IMR-90 (cell line): ENCODE measurements around the gene ZDHHC18. TPM values are rescaled to one million over a fixed set of nuclear protein-coding genes. Genes with fewer than 3 reads are reported as not detected.

Experiments
- ATAC-seq: fragments of 200-7000 bp; cut with Tn5 transposase; 2 replicates; pipeline ENCODE4 v1.9.1; 2020; ENCODE audit warnings: low read depth, mild to moderate bottlenecking, moderate library complexity
- BruUV-seq: library from RNA; stranded (reverse); fragments of 400-500 nt; replicated peaks from 2 replicates; lab custom pipeline; 2021; lab: Mats Ljungman, UMichigan
- CTCF ChIA-PET: fragments of 300-600 bp; formaldehyde crosslinking; extraction: SDS; loops from one replicate; lab custom pipeline; 2021; ENCODE audit warnings: antibody characterized with exemption; lab: Yijun Ruan, JAX
- POLR2A ChIA-PET: fragments of 300-600 bp; sonication (Branson Sonifier 250); formaldehyde crosslinking; loops from one replicate; lab custom pipeline; 2022; ENCODE audit warnings: antibody characterized with exemption; ENCODE audit not compliant: unreplicated experiment; lab: Charles Lee
- DNase-seq: peaks from one replicate; pipeline ENCODE4 v3.0.0; 2013
- H2AFZ ChIP-seq: replicated peaks from 2 replicates; pipeline ENCODE3; 2013; ENCODE audit warnings: low read length, mild to moderate bottlenecking; ENCODE audit not compliant: poor library complexity
- H2AK5ac ChIP-seq: 2 replicates; pipeline ENCODE4 v1.6.1; 2013; ENCODE audit warnings: low read depth, low read length, inconsistent platforms
- H2AK9ac ChIP-seq: replicated peaks from 2 replicates; pipeline ENCODE3; 2013; ENCODE audit warnings: mild to moderate bottlenecking, low read depth, low read length, moderate library complexity; ENCODE audit not compliant: poor library complexity
- H2BK120ac ChIP-seq: 2 replicates; pipeline ENCODE4 v1.6.1; 2013; ENCODE audit warnings: low read depth, low read length, inconsistent platforms
- H2BK15ac ChIP-seq: 3 replicates; pipeline ENCODE4 v1.6.1; 2013; ENCODE audit warnings: low read depth, low read length, inconsistent platforms
- H2BK20ac ChIP-seq: 2 replicates; pipeline ENCODE4 v1.6.1; 2013; ENCODE audit warnings: low read depth, mild to moderate bottlenecking, inconsistent platforms, low read length, moderate library complexity
- H2BK5ac ChIP-seq: 2 replicates; pipeline ENCODE4 v1.6.1; 2013; ENCODE audit warnings: mild to moderate bottlenecking, low read depth, low read length, inconsistent platforms; ENCODE audit not compliant: poor library complexity, severe bottlenecking
- H3K14ac ChIP-seq: replicated peaks from 2 replicates; pipeline ENCODE4 v1.6.1; 2013; ENCODE audit warnings: low read depth, low read length, inconsistent platforms
- H3K18ac ChIP-seq: 2 replicates; pipeline ENCODE4 v1.6.1; 2013; ENCODE audit warnings: low read depth, low read length, control low read depth
- H3K23ac ChIP-seq: 2 replicates; pipeline ENCODE4 v1.6.1; 2013; ENCODE audit warnings: low read depth, low read length, inconsistent platforms
- H3K27ac ChIP-seq: 2 replicates; pipeline ENCODE4 v1.5.1; 2013; ENCODE audit warnings: mild to moderate bottlenecking, control low read depth, low read length; ENCODE audit not compliant: insufficient read depth
- H3K27me3 ChIP-seq: 2 replicates; pipeline ENCODE4 v1.6.1; 2013; ENCODE audit warnings: low read length; ENCODE audit not compliant: control insufficient read depth, insufficient read depth
- H3K36me3 ChIP-seq: 2 replicates; pipeline ENCODE4 v1.6.1; 2013; ENCODE audit warnings: low read length, mixed read lengths; ENCODE audit not compliant: control insufficient read depth, insufficient read depth
- H3K4ac ChIP-seq: 2 replicates; pipeline ENCODE4 v1.6.1; 2013; ENCODE audit warnings: low read depth, low read length, inconsistent platforms
- H3K4me1 ChIP-seq: 2 replicates; pipeline ENCODE4 v1.6.1; 2013; ENCODE audit warnings: low read length, mixed read lengths; ENCODE audit not compliant: control insufficient read depth, insufficient read depth
- H3K4me2 ChIP-seq: 2 replicates; pipeline ENCODE4 v1.6.1; 2013; ENCODE audit warnings: low read depth, mild to moderate bottlenecking, control low read depth, low read length, moderate library complexity
- H3K4me3 ChIP-seq: 2 replicates; pipeline ENCODE4 v1.5.1; 2013; ENCODE audit warnings: low read depth, mild to moderate bottlenecking, control low read depth, low read length, moderate library complexity; ENCODE audit not compliant: insufficient read depth
- H3K56ac ChIP-seq: 2 replicates; pipeline ENCODE4 v1.6.1; 2013; ENCODE audit warnings: low read length, inconsistent platforms; ENCODE audit not compliant: insufficient read depth; ENCODE audit errors: extremely low read depth
- H3K79me1 ChIP-seq, 2 experiments: 2 replicates each; pipeline ENCODE4 v1.6.1; 2013; ENCODE audit warnings: low read length in 2 of 2, inconsistent platforms in 1 of 2, low read depth in 1 of 2
- H3K9ac ChIP-seq: 2 replicates; pipeline ENCODE4 v1.6.1; 2013; ENCODE audit warnings: low read depth, low read length, control low read depth
- H3K9me1 ChIP-seq: 2 replicates; pipeline ENCODE4 v1.6.1; 2013; ENCODE audit warnings: low read length, inconsistent platforms; ENCODE audit not compliant: insufficient read depth
- H3K9me3 ChIP-seq: 2 replicates; pipeline ENCODE4 v1.6.1; 2013; ENCODE audit warnings: low read length; ENCODE audit not compliant: control insufficient read depth, insufficient read depth
- H4K20me1 ChIP-seq: 2 replicates; pipeline ENCODE4 v1.6.1; 2013; ENCODE audit warnings: low read length, inconsistent platforms; ENCODE audit not compliant: insufficient read depth
- H4K5ac ChIP-seq: 2 replicates; pipeline ENCODE4 v1.6.1; 2013; ENCODE audit warnings: mild to moderate bottlenecking, low read depth, low read length, control low read depth
- H4K8ac ChIP-seq, 2 experiments: 2 replicates each; pipeline ENCODE4 v1.6.1; 2013; ENCODE audit warnings: low read depth in 2 of 2, low read length in 2 of 2, control low read depth in 1 of 2, inconsistent platforms in 1 of 2
- H4K91ac ChIP-seq: 2 replicates; pipeline ENCODE4 v1.6.1; 2013; ENCODE audit warnings: low read depth, low read length, inconsistent platforms; ENCODE audit not compliant: insufficient read depth
- BHLHE40 ChIP-seq: fragments of 150-350 bp; IDR thresholded peaks from 2 replicates; pipeline ENCODE4 v1.6.1; 2016; ENCODE audit warnings: mild to moderate bottlenecking, low read depth, low read length
- CEBPB ChIP-seq: IDR thresholded peaks from 2 replicates; pipeline ENCODE4 v1.6.1; 2012; ENCODE audit warnings: low read depth, low read length, improper control_type of control experiment
- CHD1 ChIP-seq: IDR thresholded peaks from 2 replicates; pipeline ENCODE4 v1.6.1; 2012; ENCODE audit warnings: low read depth, low read length, improper control_type of control experiment
- FOS ChIP-seq: fragments of 150-350 bp; IDR thresholded peaks from 2 replicates; pipeline ENCODE4 v1.6.1; 2016; ENCODE audit warnings: low read depth, low read length
- MAFK ChIP-seq: IDR thresholded peaks from 2 replicates; pipeline ENCODE4 v1.6.1; 2012; ENCODE audit warnings: low read depth, low read length, improper control_type of control experiment
- MAZ ChIP-seq: IDR thresholded peaks from 2 replicates; pipeline ENCODE4 v1.6.1; 2012; ENCODE audit warnings: low read depth, mild to moderate bottlenecking, low read length, improper control_type of control experiment, moderate library complexity, borderline replicate concordance
- MXI1 ChIP-seq: IDR thresholded peaks from 2 replicates; pipeline ENCODE4 v1.6.1; 2012; ENCODE audit warnings: low read depth, mild to moderate bottlenecking, low read length, moderate library complexity, borderline replicate concordance
- NFE2L2 ChIP-seq: fragments of 150-350 bp; IDR thresholded peaks from 2 replicates; pipeline ENCODE4 v1.6.1; 2016; ENCODE audit warnings: low read depth, mild to moderate bottlenecking, low read length
- POLR2A ChIP-seq: IDR thresholded peaks from 2 replicates; pipeline ENCODE4 v1.6.1; 2012; ENCODE audit warnings: mild to moderate bottlenecking, low read depth, low read length
- RAD21 ChIP-seq: IDR thresholded peaks from 2 replicates; pipeline ENCODE4 v1.6.1; 2012; ENCODE audit warnings: low read length, improper control_type of control experiment
- RCOR1 ChIP-seq: IDR thresholded peaks from 2 replicates; pipeline ENCODE4 v1.6.1; 2012; ENCODE audit warnings: mild to moderate bottlenecking, low read length, improper control_type of control experiment; ENCODE audit not compliant: insufficient replicate concordance
- RFX5 ChIP-seq: IDR thresholded peaks from 2 replicates; pipeline ENCODE4 v1.8.0; 2012; ENCODE audit warnings: low read depth, mild to moderate bottlenecking, low read length, moderate library complexity
- SMC3 ChIP-seq: fragments of 150-350 bp; IDR thresholded peaks from 2 replicates; pipeline ENCODE4 v1.6.1; 2016; ENCODE audit warnings: low read depth, mild to moderate bottlenecking, antibody characterized with exemption, low read length, moderate library complexity
- WGBS, 2 experiments: methylation state at CpG; one replicate each; pipeline versions ENCODE4 v1.1.5 to v1.1.7; 2013; ENCODE audit warnings: missing lambda C conversion rate in 2 of 2; ENCODE audit not compliant: insufficient read length in 1 of 2; ENCODE audit errors: extremely low coverage in 2 of 2; 5-methylcytosine and 5-hydroxymethylcytosine counted together
- dilution Hi-C: fragments of 300-500 bp; cut with HindIII; formaldehyde crosslinking; loops from one replicate; pipeline ENCODE4 v1.14.3; 2018; ENCODE audit warnings: low sequenced_read_pairs; ENCODE audit not compliant: unreplicated experiment
- in situ Hi-C: fragments of 300-500 bp; cut with MboI; formaldehyde crosslinking; loops from 3 replicates; pipeline ENCODE4 v1.14.3; 2019; ENCODE audit warnings: low sequenced_read_pairs, inconsistent platforms, mixed read lengths
- intact Hi-C: fragments of 100-400 bp; cut with micrococcal nuclease; formaldehyde crosslinking; loops from 2 replicates; pipeline ENCODE4 v1.10.0; 2022
- polyA plus RNA-seq, 3 experiments: library from polyadenylated mRNA; depleted of rRNA; stranded (reverse); fragments of >200 nt; gene quantifications; 2 replicates each; pipeline ENCODE4 v1.2.3, GENCODE V29; 2012; ENCODE audit warnings: low replicate concordance in 1 of 3
- total RNA-seq: library from RNA; depleted of rRNA; stranded (reverse); fragments of >200 nt; gene quantifications from 2 replicates; pipeline ENCODE4 v1.2.3, GENCODE V29; 2012
- TF ChIP-seq, protein P1 (sequence below): conservative IDR thresholded peaks from 2 replicates; pipeline ENCODE4 v1.5.1; 2012; ENCODE audit warnings: mild to moderate bottlenecking, low read depth, low read length, improper control_type of control experiment
- TF ChIP-seq, protein P2 (sequence below): fragments of 150-350 bp; IDR thresholded peaks from 2 replicates; pipeline ENCODE4 v1.6.1; 2016; ENCODE audit warnings: low read depth, mild to moderate bottlenecking, low read length, moderate library complexity, borderline replicate concordance
- TF ChIP-seq, protein P3 (sequence below): fragments of 150-350 bp; IDR thresholded peaks from 2 replicates; pipeline ENCODE4 v1.6.1; 2017; ENCODE audit warnings: mild to moderate bottlenecking, antibody characterized with exemption, low read length, low read depth

Gene ZDHHC18
- total and polyA plus RNA-seq, 2 of the 4 experiments (the other 2 are of a cell fraction) = 12.5 to 37.0 TPM

DNA sequence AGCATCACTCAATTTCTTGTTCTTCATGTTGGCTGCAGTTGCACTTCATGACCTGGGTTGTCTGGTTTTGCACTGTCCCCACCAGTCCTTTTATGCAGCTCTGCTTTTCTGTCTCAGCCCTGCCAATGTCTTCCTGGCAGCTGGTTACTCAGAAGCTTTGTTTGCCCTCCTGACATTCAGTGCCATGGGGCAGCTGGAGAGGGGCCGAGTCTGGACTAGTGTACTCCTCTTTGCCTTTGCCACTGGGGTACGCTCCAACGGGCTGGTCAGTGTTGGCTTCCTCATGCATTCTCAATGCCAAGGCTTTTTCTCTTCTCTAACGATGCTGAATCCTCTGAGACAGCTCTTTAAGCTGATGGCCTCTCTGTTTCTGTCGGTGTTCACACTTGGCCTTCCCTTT lies 32.1 kb upstream of the ZDHHC18 start:
- DNase-seq (no peak), ATAC-seq (no peak)
- 80% methylated on average over 1 of the region's 5 CpGs; no CpG with 5 or more reads in 1 of the 2 experiments for WGBS, 2 experiments
- no peak overlapping the region for H2BK5ac ChIP-seq
- no peak overlapping the region for H3K27ac ChIP-seq
- H4K20me1 ChIP-seq = no peaks in the 10 kb centered on the region
- H3K27me3 ChIP-seq = no peaks in the 10 kb centered on the region
- H2BK120ac ChIP-seq = no peak overlapping the region
- no peak overlapping the region for H3K18ac ChIP-seq
- no peak overlapping the region for H3K9ac ChIP-seq
- H3K9me3 ChIP-seq = no peaks in the 10 kb centered on the region
- H4K5ac ChIP-seq = no peak overlapping the region
- no peak overlapping the region for H2AK5ac ChIP-seq
- peaks cover 4% of the 10 kb centered on the region for H3K4me1 ChIP-seq
- intact Hi-C loops (no loop called here), dilution Hi-C loops (loop anchor here (25.0 kb wide), 1 partner anchor 207 kb away; no protein-coding TSS in a partner anchor), in situ Hi-C loops (no loop called here)
- no peak overlapping the region for H2BK20ac ChIP-seq
- H2AFZ ChIP-seq = no peak overlapping the region
- TF ChIP-seq POLR2A = no peak
- no peak for TF ChIP-seq SMC3
- no peak for TF ChIP-seq NFE2L2
- no peak for TF ChIP-seq RAD21
- no peak for TF ChIP-seq FOS
- TF ChIP-seq MAZ = no peak
- no peak for TF ChIP-seq CEBPB
- TF ChIP-seq, protein P1, sequence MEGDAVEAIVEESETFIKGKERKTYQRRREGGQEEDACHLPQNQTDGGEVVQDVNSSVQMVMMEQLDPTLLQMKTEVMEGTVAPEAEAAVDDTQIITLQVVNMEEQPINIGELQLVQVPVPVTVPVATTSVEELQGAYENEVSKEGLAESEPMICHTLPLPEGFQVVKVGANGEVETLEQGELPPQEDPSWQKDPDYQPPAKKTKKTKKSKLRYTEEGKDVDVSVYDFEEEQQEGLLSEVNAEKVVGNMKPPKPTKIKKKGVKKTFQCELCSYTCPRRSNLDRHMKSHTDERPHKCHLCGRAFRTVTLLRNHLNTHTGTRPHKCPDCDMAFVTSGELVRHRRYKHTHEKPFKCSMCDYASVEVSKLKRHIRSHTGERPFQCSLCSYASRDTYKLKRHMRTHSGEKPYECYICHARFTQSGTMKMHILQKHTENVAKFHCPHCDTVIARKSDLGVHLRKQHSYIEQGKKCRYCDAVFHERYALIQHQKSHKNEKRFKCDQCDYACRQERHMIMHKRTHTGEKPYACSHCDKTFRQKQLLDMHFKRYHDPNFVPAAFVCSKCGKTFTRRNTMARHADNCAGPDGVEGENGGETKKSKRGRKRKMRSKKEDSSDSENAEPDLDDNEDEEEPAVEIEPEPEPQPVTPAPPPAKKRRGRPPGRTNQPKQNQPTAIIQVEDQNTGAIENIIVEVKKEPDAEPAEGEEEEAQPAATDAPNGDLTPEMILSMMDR = no peak
- TF ChIP-seq RCOR1 = no peak
- TF ChIP-seq CHD1 = no peak
- TF ChIP-seq MAFK = no peak
- TF ChIP-seq RFX5 = no peak
- TF ChIP-seq BHLHE40 = no peak
- TF ChIP-seq, protein P2, sequence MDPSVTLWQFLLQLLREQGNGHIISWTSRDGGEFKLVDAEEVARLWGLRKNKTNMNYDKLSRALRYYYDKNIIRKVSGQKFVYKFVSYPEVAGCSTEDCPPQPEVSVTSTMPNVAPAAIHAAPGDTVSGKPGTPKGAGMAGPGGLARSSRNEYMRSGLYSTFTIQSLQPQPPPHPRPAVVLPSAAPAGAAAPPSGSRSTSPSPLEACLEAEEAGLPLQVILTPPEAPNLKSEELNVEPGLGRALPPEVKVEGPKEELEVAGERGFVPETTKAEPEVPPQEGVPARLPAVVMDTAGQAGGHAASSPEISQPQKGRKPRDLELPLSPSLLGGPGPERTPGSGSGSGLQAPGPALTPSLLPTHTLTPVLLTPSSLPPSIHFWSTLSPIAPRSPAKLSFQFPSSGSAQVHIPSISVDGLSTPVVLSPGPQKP = no peak
- no peak for TF ChIP-seq MXI1
- TF ChIP-seq, protein P3, sequence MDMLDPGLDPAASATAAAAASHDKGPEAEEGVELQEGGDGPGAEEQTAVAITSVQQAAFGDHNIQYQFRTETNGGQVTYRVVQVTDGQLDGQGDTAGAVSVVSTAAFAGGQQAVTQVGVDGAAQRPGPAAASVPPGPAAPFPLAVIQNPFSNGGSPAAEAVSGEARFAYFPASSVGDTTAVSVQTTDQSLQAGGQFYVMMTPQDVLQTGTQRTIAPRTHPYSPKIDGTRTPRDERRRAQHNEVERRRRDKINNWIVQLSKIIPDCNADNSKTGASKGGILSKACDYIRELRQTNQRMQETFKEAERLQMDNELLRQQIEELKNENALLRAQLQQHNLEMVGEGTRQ = no peak
- no peak overlapping the region for H2BK15ac ChIP-seq
- POLR2A ChIA-PET = no interaction called here
- H2AK9ac ChIP-seq = no peak overlapping the region
- H4K91ac ChIP-seq = no peak overlapping the region
- no peak overlapping the region for H3K14ac ChIP-seq
- H3K9me1 ChIP-seq = peaks cover 4% of the 10 kb centered on the region
- H3K79me1 ChIP-seq = peaks cover 1 to 18% of the 10 kb centered on the region in 2 experiments; a peak in 2 of 4 replicates
- no peak overlapping the region for H3K56ac ChIP-seq
- no peak overlapping the region for H3K4me2 ChIP-seq
- H3K4ac ChIP-seq = no peak overlapping the region
- no peak overlapping the region for H3K23ac ChIP-seq
- H3K36me3 ChIP-seq = peaks cover 11% of the 10 kb centered on the region
- no peak overlapping the region for H3K4me3 ChIP-seq
- CTCF ChIA-PET = no interaction called here
- BruUV-seq = no TSS peak
- no peak overlapping the region for H4K8ac ChIP-seq
